A549 (cell line): ENCODE results near the gene SLC39A11. TPM values are rescaled to one million over a fixed set of nuclear protein-coding genes. Genes with fewer than 3 reads are reported as not detected.
A peak's percentile ranks its signal among the peaks of the same experiment; 100 is the strongest.

Source experiments
- ATAC-seq, 2 experiments: fragments of 200-7000 bp in 1 of 2; fragments of >200 bp in 1 of 2; cut with Nextera tagmentation in 1 of 2; cut with Tn5 transposase in 1 of 2; 3 replicates each; pipeline versions ENCODE4 v1.8.0 to v1.9.1; 2018 to 2020; ENCODE audit warnings: mild to moderate bottlenecking in 1 of 2, moderate library complexity in 1 of 2
- CTCF ChIA-PET: fragments of 300-600 bp; sonication (Branson Sonifier 250); formaldehyde crosslinking; extraction: SDS; loops from one replicate; lab custom pipeline; 2021; ENCODE audit warnings: antibody characterized with exemption, inconsistent platforms; lab: Yijun Ruan, JAX
- POLR2A ChIA-PET: fragments of 350-600 bp; formaldehyde crosslinking; extraction: SDS; loops from one replicate; lab custom pipeline; 2021; ENCODE audit warnings: antibody characterized with exemption, inconsistent platforms; lab: Yijun Ruan, JAX
- DNase-seq, 2 experiments: peaks; one replicate each; pipeline versions ENCODE4 v3.0.0 to v3.0.0-alpha.2; 2011 to 2016; ENCODE audit warnings: low read depth in 1 of 2, low spot score in 1 of 2
- FAIRE-seq: peaks from 2 replicates; lab custom pipeline; 2011; peaks lifted over from hg19 to GRCh38; lab: Jason Lieb, UNC
- H3K27ac ChIP-seq, 2 experiments: fragments of >200 bp; sonication (Bioruptor Twin); formaldehyde crosslinking; 3 replicates each; pipeline ENCODE4 v1.5.1; 2016 to 2017
- H3K4me1 ChIP-seq: fragments of >200 bp; sonication (Bioruptor Twin); formaldehyde crosslinking; 3 replicates; pipeline ENCODE4 v1.6.1; 2016
- H3K4me2 ChIP-seq: fragments of >200 bp; sonication (Bioruptor Twin); formaldehyde crosslinking; 3 replicates; pipeline ENCODE4 v1.6.1; 2016
- H3K4me3 ChIP-seq: fragments of >200 bp; sonication (Bioruptor Twin); formaldehyde crosslinking; 3 replicates; pipeline ENCODE4 v1.5.1; 2016
- H3K9me3 ChIP-seq: fragments of >200 bp; sonication (Bioruptor Twin); formaldehyde crosslinking; 3 replicates; pipeline ENCODE4 v1.6.1; 2016
- BHLHE40 ChIP-seq: IDR thresholded peaks from 2 replicates; pipeline ENCODE4 v1.6.1; 2012; ENCODE audit warnings: low read depth, low read length, inconsistent platforms
- CBX8 ChIP-seq: fragments of 200-600 bp; sonication (generic); IDR thresholded peaks from 2 replicates; pipeline ENCODE4 v1.6.1; 2016
- CEBPB ChIP-seq, 2 experiments: fragments of >200 bp in 1 of 2; sonication (Bioruptor Twin) in 1 of 2; formaldehyde crosslinking in 1 of 2; IDR thresholded peaks; 2 replicates each; pipeline ENCODE4 v1.6.1; 2012 to 2016
- CHD4 ChIP-seq: fragments of 200-600 bp; sonication (generic); IDR thresholded peaks from 2 replicates; pipeline ENCODE4 v1.6.1; 2016; ENCODE audit warnings: antibody characterized with exemption, mild to moderate bottlenecking, borderline replicate concordance
- EHF ChIP-seq: fragments of 250-450 bp; sonication (Bioruptor Pico); IDR thresholded peaks from 2 replicates; pipeline ENCODE4 v1.5.0; 2020; ENCODE audit warnings: mild to moderate bottlenecking
- HOXA7 ChIP-seq: fragments of 250-450 bp; sonication (Bioruptor Pico); IDR thresholded peaks from 2 replicates; pipeline ENCODE4 v1.5.0; 2020; ENCODE audit warnings: mild to moderate bottlenecking, moderate library complexity
- HOXB5 ChIP-seq: fragments of 250-450 bp; sonication (Bioruptor Pico); IDR thresholded peaks from 2 replicates; pipeline ENCODE4 v1.5.0; 2020; ENCODE audit warnings: mild to moderate bottlenecking, moderate library complexity
- KDM1A ChIP-seq: fragments of 200-600 bp; sonication (generic); IDR thresholded peaks from 2 replicates; pipeline ENCODE4 v1.6.1; 2016; ENCODE audit warnings: low read depth, mild to moderate bottlenecking
- MAFK ChIP-seq: fragments of 450-650 bp; IDR thresholded peaks from 2 replicates; pipeline ENCODE4 v1.6.1; 2014; ENCODE audit not compliant: partially characterized antibody
- MYC ChIP-seq: IDR thresholded peaks from 2 replicates; pipeline ENCODE4 v1.6.1; 2012; ENCODE audit warnings: mild to moderate bottlenecking, inconsistent platforms, low read length, improper control_type of control experiment, borderline replicate concordance
- NFE2L2 ChIP-seq: fragments of 150-350 bp; conservative IDR thresholded peaks from 2 replicates; pipeline ENCODE4 v1.6.1; 2014; ENCODE audit warnings: low read length
- NR3C1 ChIP-seq: fragments of >200 bp; sonication (Bioruptor Twin); formaldehyde crosslinking; IDR thresholded peaks from 3 replicates; pipeline ENCODE4 v1.6.1; 2017
- PHF8 ChIP-seq: fragments of 200-600 bp; sonication (generic); IDR thresholded peaks from 2 replicates; pipeline ENCODE4 v1.6.1; 2016; ENCODE audit warnings: low read depth, mild to moderate bottlenecking, antibody characterized with exemption, moderate library complexity, borderline replicate concordance
- RFX5 ChIP-seq: fragments of 450-650 bp; IDR thresholded peaks from 2 replicates; pipeline ENCODE4 v1.7.1; 2014; ENCODE audit warnings: antibody characterized with exemption, mild to moderate bottlenecking, moderate library complexity
- TFCP2L1 ChIP-seq: fragments of 250-450 bp; sonication (Bioruptor Pico); IDR thresholded peaks from 2 replicates; pipeline ENCODE4 v1.5.0; 2021; ENCODE audit warnings: mild to moderate bottlenecking
- TP53 ChIP-seq: fragments of 250-450 bp; sonication (Bioruptor Pico); IDR thresholded peaks from 2 replicates; pipeline ENCODE4 v1.5.0; 2021; ENCODE audit warnings: mild to moderate bottlenecking, moderate library complexity
- ZC3H11A ChIP-seq: fragments of 450-650 bp; IDR thresholded peaks from 2 replicates; pipeline ENCODE4 v1.6.1; 2014; ENCODE audit warnings: antibody characterized with exemption, mild to moderate bottlenecking
- ZNF302 ChIP-seq: fragments of 250-450 bp; sonication (Bioruptor Pico); IDR thresholded peaks from 2 replicates; pipeline ENCODE4 v1.9.0; 2021; ENCODE audit warnings: inconsistent platforms, mild to moderate bottlenecking, moderate library complexity
- WGBS: methylation state at CpG from one replicate; pipeline ENCODE4 v1.1.6; 2017; ENCODE audit errors: missing lambda C conversion rate; 5-methylcytosine and 5-hydroxymethylcytosine counted together
- polyA plus RNA-seq, 4 experiments: library from polyadenylated mRNA; depleted of rRNA in 3 of 4; stranded (reverse); fragments of >200 nt; fragmentation: RNase III in 1 of 4; extraction: RNeasy Plus Mini Kit Qiagen cat#74134 plus additional on column Dnase treatment in 1 of 4; gene quantifications; 2 replicates in 3 of 4; 3 replicates in 1 of 4; pipeline ENCODE4 v1.2.3, GENCODE V29; 2011 to 2017
- TF ChIP-seq, protein P1 (sequence below): fragments of 250-450 bp; sonication (Bioruptor Pico); IDR thresholded peaks from 2 replicates; pipeline ENCODE4 v1.5.0; 2021; ENCODE audit warnings: mild to moderate bottlenecking, moderate library complexity, borderline replicate concordance
- TF ChIP-seq, protein P2 (sequence below): IDR thresholded peaks from 2 replicates; pipeline ENCODE4 v1.6.1; 2012; ENCODE audit warnings: low read depth, borderline replicate concordance
- TF ChIP-seq, protein P3 (sequence below): fragments of >200 bp; sonication (Bioruptor Twin); formaldehyde crosslinking; IDR thresholded peaks from 2 replicates; pipeline ENCODE4 v1.6.1; 2016
- TF ChIP-seq, protein P4 (sequence below): fragments of 250-450 bp; sonication (Bioruptor Pico); IDR thresholded peaks from 2 replicates; pipeline ENCODE4 v1.5.0; 2020; ENCODE audit warnings: low read depth, mild to moderate bottlenecking, moderate library complexity
- TF ChIP-seq, protein P5 (sequence below): IDR thresholded peaks from 2 replicates; pipeline ENCODE4 v1.6.1; 2012
- TF ChIP-seq, protein P6 (sequence below): fragments of 200-600 bp; sonication (generic); IDR thresholded peaks from 2 replicates; pipeline ENCODE4 v1.6.1; 2016; ENCODE audit warnings: antibody characterized with exemption, mild to moderate bottlenecking, moderate library complexity

SLC39A11 gene
- polyA plus RNA-seq, 2 of the 4 experiments (the other 2 are of a cell fraction), result 18.4 to 25.2 TPM

DNA sequence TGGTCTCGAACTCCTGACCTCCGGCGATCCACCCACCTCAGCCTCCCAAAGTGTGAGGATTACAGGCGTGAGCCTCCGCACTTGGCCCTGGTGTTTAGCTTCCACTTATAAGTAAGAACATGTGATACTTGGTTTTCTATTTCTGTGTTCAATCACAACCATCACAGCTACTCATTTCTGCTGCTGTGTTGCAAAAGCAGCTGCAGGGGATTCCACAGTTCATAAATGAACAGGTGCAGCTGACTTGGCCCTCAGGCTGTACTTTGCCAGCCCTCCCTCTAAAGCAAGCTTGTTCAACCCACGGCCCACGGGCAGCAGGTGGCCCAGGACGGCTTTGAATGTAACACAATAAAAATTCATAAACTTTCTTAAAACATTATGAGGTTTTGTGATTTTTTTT, 79.2 kb downstream of the SLC39A11 start:
- no peak overlapping the region for H3K4me3 ChIP-seq
- peak overlapping the region in 1 of 2 experiments; percentile 46; a peak in 3 of 6 replicates for H3K27ac ChIP-seq
- ATAC-seq (peak in 1 of 2 experiments; percentile 16; a peak in 1 of 6 replicates), FAIRE-seq (no peak), DNase-seq (no peak)
- peak overlapping the region; percentile 35 for H3K4me2 ChIP-seq
- POLR2A ChIA-PET, result interaction anchor here (0.6 kb wide), 1 partner anchor 329 kb away, joined by 3 read pairs; no protein-coding TSS in a partner anchor
- WGBS, result 82% methylated on average over 8 of the region's 8 CpGs
- H3K4me1 ChIP-seq, result peaks cover 18% of the 10 kb centered on the region
- H3K9me3 ChIP-seq, result 0 out of 3 replicates have a peak, but pooled peaks cover under 1% of the 10 kb centered on the region
- CTCF ChIA-PET, result interaction anchor here (0.7 to 1.6 kb wide), 4 partner anchors 13 to 288 kb away, joined by 3 to 4 read pairs (median 3); no protein-coding TSS in a partner anchor
- no peak for TF ChIP-seq NR3C1
- no peak for TF ChIP-seq ZNF302
- TF ChIP-seq MYC, result no peak
- no peak for TF ChIP-seq PHF8
- no peak for TF ChIP-seq TFCP2L1 (CRISPR knock-in tag)
- TF ChIP-seq, protein P1, sequence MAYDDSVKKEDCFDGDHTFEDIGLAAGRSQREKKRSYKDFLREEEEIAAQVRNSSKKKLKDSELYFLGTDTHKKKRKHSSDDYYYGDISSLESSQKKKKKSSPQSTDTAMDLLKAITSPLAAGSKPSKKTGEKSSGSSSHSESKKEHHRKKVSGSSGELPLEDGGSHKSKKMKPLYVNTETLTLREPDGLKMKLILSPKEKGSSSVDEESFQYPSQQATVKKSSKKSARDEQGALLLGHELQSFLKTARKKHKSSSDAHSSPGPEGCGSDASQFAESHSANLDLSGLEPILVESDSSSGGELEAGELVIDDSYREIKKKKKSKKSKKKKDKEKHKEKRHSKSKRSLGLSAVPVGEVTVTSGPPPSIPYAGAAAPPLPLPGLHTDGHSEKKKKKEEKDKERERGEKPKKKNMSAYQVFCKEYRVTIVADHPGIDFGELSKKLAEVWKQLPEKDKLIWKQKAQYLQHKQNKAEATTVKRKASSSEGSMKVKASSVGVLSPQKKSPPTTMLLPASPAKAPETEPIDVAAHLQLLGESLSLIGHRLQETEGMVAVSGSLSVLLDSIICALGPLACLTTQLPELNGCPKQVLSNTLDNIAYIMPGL (CRISPR knock-in tag), result no peak
- TF ChIP-seq KDM1A, result no peak
- no peak for TF ChIP-seq CBX8
- no peak for TF ChIP-seq MAFK
- TF ChIP-seq CEBPB (IDR thresholded peaks at IDR 0.05), result no peak
- TF ChIP-seq, protein P2, sequence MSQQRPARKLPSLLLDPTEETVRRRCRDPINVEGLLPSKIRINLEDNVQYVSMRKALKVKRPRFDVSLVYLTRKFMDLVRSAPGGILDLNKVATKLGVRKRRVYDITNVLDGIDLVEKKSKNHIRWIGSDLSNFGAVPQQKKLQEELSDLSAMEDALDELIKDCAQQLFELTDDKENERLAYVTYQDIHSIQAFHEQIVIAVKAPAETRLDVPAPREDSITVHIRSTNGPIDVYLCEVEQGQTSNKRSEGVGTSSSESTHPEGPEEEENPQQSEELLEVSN, result no peak
- TF ChIP-seq, protein P3, sequence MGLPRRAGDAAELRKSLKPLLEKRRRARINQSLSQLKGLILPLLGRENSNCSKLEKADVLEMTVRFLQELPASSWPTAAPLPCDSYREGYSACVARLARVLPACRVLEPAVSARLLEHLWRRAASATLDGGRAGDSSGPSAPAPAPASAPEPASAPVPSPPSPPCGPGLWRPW, result no peak
- no peak for TF ChIP-seq CHD4
- no peak for TF ChIP-seq BHLHE40
- no peak for TF ChIP-seq ZC3H11A
- TF ChIP-seq, all 56 proteins: peak for 0

DNA sequence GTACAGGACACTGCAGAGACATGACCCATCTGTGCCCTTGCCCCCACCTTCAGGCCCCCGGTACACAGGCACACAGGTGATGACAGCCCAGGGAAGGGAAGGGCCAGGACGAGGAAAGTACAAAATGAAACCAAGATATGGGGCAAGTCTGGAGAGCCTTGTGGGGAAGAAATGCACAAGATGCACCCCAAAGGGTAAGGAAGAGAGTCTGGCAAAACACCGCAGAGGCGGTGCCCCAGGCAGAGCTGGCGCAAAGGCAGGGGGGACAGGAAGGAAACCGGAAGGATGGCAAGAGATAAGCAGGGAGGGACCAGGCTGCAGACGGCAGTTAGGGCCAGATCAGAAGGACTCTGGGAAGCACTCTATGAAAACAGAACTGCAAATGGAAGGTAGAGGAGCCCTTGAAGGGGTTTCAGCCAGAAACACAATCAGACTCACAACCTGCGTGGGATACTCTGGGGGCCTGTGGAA, 81.4 kb downstream of the SLC39A11 start:
- Histone ChIP-seq H3K4me3 (no peak overlapping the region), H3K4me2 (peak overlapping the region; percentile 28; the same call in 1 of the 3 replicates), H3K4me1 (peaks cover 18% of the 10 kb centered on the region), H3K27ac (no peak overlapping the region), H3K9me3 (no peaks in the 10 kb centered on the region)
- ATAC-seq (no peak), DNase-seq (no peak), FAIRE-seq (no peak)
- POLR2A ChIA-PET, result no interaction called here
- WGBS, result 78% methylated on average over 8 of the region's 8 CpGs
- CTCF ChIA-PET, result no interaction called here
- TF ChIP-seq HOXB5 (CRISPR knock-in tag) (no peak), RFX5 (no peak), EHF (CRISPR knock-in tag) (no peak), CEBPB (IDR thresholded peaks at IDR 0.05) (no peak), NFE2L2 (no peak), CBX8 (no peak), TFCP2L1 (CRISPR knock-in tag) (no peak), NR3C1 (no peak), HOXA7 (CRISPR knock-in tag) (no peak), TP53 (CRISPR knock-in tag) (no peak), MAFK (no peak)
- TF ChIP-seq, protein P4, sequence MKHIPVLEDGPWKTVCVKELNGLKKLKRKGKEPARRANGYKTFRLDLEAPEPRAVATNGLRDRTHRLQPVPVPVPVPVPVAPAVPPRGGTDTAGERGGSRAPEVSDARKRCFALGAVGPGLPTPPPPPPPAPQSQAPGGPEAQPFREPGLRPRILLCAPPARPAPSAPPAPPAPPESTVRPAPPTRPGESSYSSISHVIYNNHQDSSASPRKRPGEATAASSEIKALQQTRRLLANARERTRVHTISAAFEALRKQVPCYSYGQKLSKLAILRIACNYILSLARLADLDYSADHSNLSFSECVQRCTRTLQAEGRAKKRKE (CRISPR knock-in tag), result no peak
- TF ChIP-seq, protein P5, sequence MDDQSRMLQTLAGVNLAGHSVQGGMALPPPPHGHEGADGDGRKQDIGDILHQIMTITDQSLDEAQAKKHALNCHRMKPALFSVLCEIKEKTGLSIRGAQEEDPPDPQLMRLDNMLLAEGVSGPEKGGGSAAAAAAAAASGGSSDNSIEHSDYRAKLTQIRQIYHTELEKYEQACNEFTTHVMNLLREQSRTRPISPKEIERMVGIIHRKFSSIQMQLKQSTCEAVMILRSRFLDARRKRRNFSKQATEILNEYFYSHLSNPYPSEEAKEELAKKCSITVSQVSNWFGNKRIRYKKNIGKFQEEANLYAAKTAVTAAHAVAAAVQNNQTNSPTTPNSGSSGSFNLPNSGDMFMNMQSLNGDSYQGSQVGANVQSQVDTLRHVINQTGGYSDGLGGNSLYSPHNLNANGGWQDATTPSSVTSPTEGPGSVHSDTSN, result no peak
- TF ChIP-seq, protein P6, sequence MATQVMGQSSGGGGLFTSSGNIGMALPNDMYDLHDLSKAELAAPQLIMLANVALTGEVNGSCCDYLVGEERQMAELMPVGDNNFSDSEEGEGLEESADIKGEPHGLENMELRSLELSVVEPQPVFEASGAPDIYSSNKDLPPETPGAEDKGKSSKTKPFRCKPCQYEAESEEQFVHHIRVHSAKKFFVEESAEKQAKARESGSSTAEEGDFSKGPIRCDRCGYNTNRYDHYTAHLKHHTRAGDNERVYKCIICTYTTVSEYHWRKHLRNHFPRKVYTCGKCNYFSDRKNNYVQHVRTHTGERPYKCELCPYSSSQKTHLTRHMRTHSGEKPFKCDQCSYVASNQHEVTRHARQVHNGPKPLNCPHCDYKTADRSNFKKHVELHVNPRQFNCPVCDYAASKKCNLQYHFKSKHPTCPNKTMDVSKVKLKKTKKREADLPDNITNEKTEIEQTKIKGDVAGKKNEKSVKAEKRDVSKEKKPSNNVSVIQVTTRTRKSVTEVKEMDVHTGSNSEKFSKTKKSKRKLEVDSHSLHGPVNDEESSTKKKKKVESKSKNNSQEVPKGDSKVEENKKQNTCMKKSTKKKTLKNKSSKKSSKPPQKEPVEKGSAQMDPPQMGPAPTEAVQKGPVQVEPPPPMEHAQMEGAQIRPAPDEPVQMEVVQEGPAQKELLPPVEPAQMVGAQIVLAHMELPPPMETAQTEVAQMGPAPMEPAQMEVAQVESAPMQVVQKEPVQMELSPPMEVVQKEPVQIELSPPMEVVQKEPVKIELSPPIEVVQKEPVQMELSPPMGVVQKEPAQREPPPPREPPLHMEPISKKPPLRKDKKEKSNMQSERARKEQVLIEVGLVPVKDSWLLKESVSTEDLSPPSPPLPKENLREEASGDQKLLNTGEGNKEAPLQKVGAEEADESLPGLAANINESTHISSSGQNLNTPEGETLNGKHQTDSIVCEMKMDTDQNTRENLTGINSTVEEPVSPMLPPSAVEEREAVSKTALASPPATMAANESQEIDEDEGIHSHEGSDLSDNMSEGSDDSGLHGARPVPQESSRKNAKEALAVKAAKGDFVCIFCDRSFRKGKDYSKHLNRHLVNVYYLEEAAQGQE, result no peak
- TF ChIP-seq, protein P1 (CRISPR knock-in tag), result no peak
